HepG2 (cell line): Measurements from ENCODE around the gene HOXC5. TPM values are rescaled to one million over a fixed set of nuclear protein-coding genes. Genes with fewer than 3 reads are reported as not detected.

ENCODE experiments used
- ATAC-seq: fragments of 200-7000 bp; cut with Tn5 transposase; 3 replicates; pipeline ENCODE4 v1.9.1; 2020; ENCODE audit warnings: mild to moderate bottlenecking, moderate library complexity
- BruUV-seq: library from RNA; stranded (reverse); fragments of 400-500 nt; replicated peaks from 2 replicates; lab custom pipeline; 2021; lab: Mats Ljungman, UMichigan
- CTCF ChIA-PET: fragments of 300-600 bp; formaldehyde crosslinking; extraction: SDS; loops from one replicate; lab custom pipeline; 2021; ENCODE audit warnings: low total read pairs, inconsistent platforms, low intra/inter-chr PET ratio; lab: Yijun Ruan, JAX
- POLR2A ChIA-PET: fragments of 350-600 bp; sonication (Branson Sonifier 250); formaldehyde crosslinking; loops from one replicate; lab custom pipeline; 2020; ENCODE audit warnings: antibody characterized with exemption, inconsistent platforms; lab: Yijun Ruan, JAX
- DNase-seq: peaks from one replicate; pipeline ENCODE4 v3.0.0-alpha.2; 2015; ENCODE audit warnings: low spot score
- FAIRE-seq: peaks from 3 replicates; lab custom pipeline; 2011; peaks lifted over from hg19 to GRCh38; lab: Jason Lieb, UNC
- H2AFZ ChIP-seq: one replicate; pipeline ENCODE4 v1.6.1; 2011; ENCODE audit warnings: low read length, inconsistent platforms
- H3K27ac ChIP-seq: fragments of 300-600 bp; 3 replicates; pipeline ENCODE4 v1.8.0; 2011; ENCODE audit warnings: mixed run types, mild to moderate bottlenecking, mixed read lengths, low read length, inconsistent platforms; ENCODE audit not compliant: insufficient read depth; ENCODE audit errors: extremely low read length
- H3K27me3 ChIP-seq, 2 experiments: fragments of 200-600 bp in 1 of 2; 2 replicates in 1 of 2; 3 replicates in 1 of 2; pipeline versions ENCODE4 v1.6.0 to v1.8.0; 2011; ENCODE audit warnings: low read length in 2 of 2, mild to moderate bottlenecking in 2 of 2, moderate library complexity in 2 of 2, inconsistent platforms in 1 of 2; ENCODE audit not compliant: insufficient read depth in 2 of 2, control insufficient read depth in 1 of 2
- H3K36me3 ChIP-seq, 2 experiments: fragments of 200-600 bp in 1 of 2; replicated peaks in 1 of 2; 2 replicates in 1 of 2; 3 replicates in 1 of 2; pipeline versions ENCODE4 v1.5.1 to v1.8.0; 2011; ENCODE audit warnings: low read length in 2 of 2, inconsistent platforms in 1 of 2; ENCODE audit not compliant: insufficient read depth in 2 of 2, control insufficient read depth in 1 of 2
- H3K4me1 ChIP-seq: 2 replicates; pipeline ENCODE4 v1.5.1; 2012; ENCODE audit warnings: low read length, inconsistent platforms; ENCODE audit not compliant: insufficient read depth
- H3K4me2 ChIP-seq: 2 replicates; pipeline ENCODE4 v1.6.0; 2011; ENCODE audit warnings: low read depth, low read length, inconsistent platforms
- H3K4me3 ChIP-seq, 3 experiments: fragments of 200-600 bp in 1 of 3; sonication (generic), shearing (Covaris generic) in 1 of 3; replicated peaks in 1 of 3; 2 replicates each; pipeline ENCODE4 v1.5.1; 2011 to 2016; ENCODE audit warnings: low read length in 3 of 3, inconsistent platforms in 2 of 3, low read depth in 2 of 3, mild to moderate bottlenecking in 2 of 3, control low read depth in 1 of 3, mixed read lengths in 1 of 3; ENCODE audit not compliant: insufficient read depth in 1 of 3
- H3K79me2 ChIP-seq: one replicate; pipeline ENCODE4 v1.6.1; 2011; ENCODE audit warnings: low read length, inconsistent platforms; ENCODE audit not compliant: insufficient read depth
- H3K9ac ChIP-seq: 2 replicates; pipeline ENCODE4 v1.6.0; 2011; ENCODE audit warnings: mild to moderate bottlenecking, low read depth, low read length, inconsistent platforms; ENCODE audit not compliant: insufficient read depth
- H3K9me3 ChIP-seq: 2 replicates; pipeline ENCODE4 v1.5.1; 2012; ENCODE audit warnings: mild to moderate bottlenecking, low read length
- H4K20me1 ChIP-seq: 2 replicates; pipeline ENCODE4 v1.6.0; 2011; ENCODE audit warnings: inconsistent platforms, mild to moderate bottlenecking, low read length, moderate library complexity; ENCODE audit not compliant: insufficient read depth
- ARNT2 ChIP-seq: sonication (generic); formaldehyde crosslinking; IDR thresholded peaks from 2 replicates; pipeline ENCODE4 v1.8.0; 2022; ENCODE audit warnings: mild to moderate bottlenecking, low read depth, missing genetic modification reagents, moderate library complexity
- CBFB ChIP-seq: sonication (generic); formaldehyde crosslinking; IDR thresholded peaks from 2 replicates; pipeline ENCODE4 v1.4.0; 2020; ENCODE audit warnings: missing genetic modification reagents
- GABPB1 ChIP-seq: IDR thresholded peaks from 2 replicates; pipeline ENCODE4 v1.6.1; 2016; ENCODE audit warnings: mild to moderate bottlenecking, missing genetic modification reagents, moderate library complexity, missing compliant biosample characterization
- MEIS2 ChIP-seq: sonication (generic); formaldehyde crosslinking; IDR thresholded peaks from 2 replicates; pipeline ENCODE4 v1.9.0; 2021; ENCODE audit warnings: mild to moderate bottlenecking, missing genetic modification reagents
- NR2F6 ChIP-seq, 2 experiments: IDR thresholded peaks; 2 replicates each; pipeline ENCODE4 v1.6.1; 2016; ENCODE audit warnings: antibody characterized with exemption in 1 of 2, mild to moderate bottlenecking in 1 of 2
- RBFOX2 ChIP-seq: fragments of 200-400 bp; formaldehyde crosslinking; IDR thresholded peaks from 2 replicates; pipeline ENCODE4 v1.6.1; 2017; ENCODE audit warnings: low read depth, mild to moderate bottlenecking, low read length
- STAT6 ChIP-seq: sonication (generic); formaldehyde crosslinking; IDR thresholded peaks from 2 replicates; pipeline ENCODE4 v1.4.0; 2020; ENCODE audit warnings: missing genetic modification reagents, mild to moderate bottlenecking, borderline replicate concordance
- THAP8 ChIP-seq: sonication (generic); formaldehyde crosslinking; IDR thresholded peaks from 2 replicates; pipeline ENCODE4 v1.5.1; 2020; ENCODE audit warnings: missing genetic modification reagents, mild to moderate bottlenecking, borderline replicate concordance
- ZFP91 ChIP-seq: sonication (generic); formaldehyde crosslinking; IDR thresholded peaks from 2 replicates; pipeline ENCODE4 v1.9.0; 2022; ENCODE audit warnings: missing genetic modification reagents, mild to moderate bottlenecking, borderline replicate concordance
- ZFX ChIP-seq: sonication (generic); formaldehyde crosslinking; IDR thresholded peaks from 2 replicates; pipeline ENCODE4 v1.4.0; 2020; ENCODE audit warnings: mild to moderate bottlenecking, low read depth, missing genetic modification reagents, moderate library complexity
- ZNF160 ChIP-seq: sonication (generic); formaldehyde crosslinking; IDR thresholded peaks from 2 replicates; pipeline ENCODE4 v1.8.0; 2022; ENCODE audit warnings: mild to moderate bottlenecking, inconsistent platforms, missing genetic modification reagents
- ZNF687 ChIP-seq: sonication (generic); formaldehyde crosslinking; IDR thresholded peaks from 2 replicates; pipeline ENCODE4 v1.5.1; 2020; ENCODE audit warnings: mild to moderate bottlenecking, missing genetic modification reagents, moderate library complexity
- ZNF772 ChIP-seq: sonication (generic); formaldehyde crosslinking; IDR thresholded peaks from 2 replicates; pipeline ENCODE4 v1.5.0; 2020; ENCODE audit warnings: mild to moderate bottlenecking, missing genetic modification reagents
- WGBS: methylation state at CpG from one replicate; pipeline ENCODE4 v1.1.6; 2017; ENCODE audit warnings: low lambda C conversion rate; 5-methylcytosine and 5-hydroxymethylcytosine counted together
- in situ Hi-C: cut with HindIII; loops from 2 replicates; pipeline ENCODE4 v1.10.0; 2017; ENCODE audit warnings: low pct_unique_long_range_greater_than_20kb; ENCODE audit not compliant: extremely low pct_ligation_motif_present
- intact Hi-C: fragments of 100-400 bp; cut with micrococcal nuclease; formaldehyde crosslinking; loops from one replicate; pipeline ENCODE4 v1.10.0; 2022; ENCODE audit not compliant: unreplicated experiment
- polyA plus RNA-seq, 8 experiments: library from polyadenylated mRNA; depleted of rRNA in 3 of 8; stranded (reverse) in 7 of 8; unstranded in 1 of 8; fragments of >200 nt; fragmentation: Illumina TruSeq in 4 of 8; extraction: Trizol in 4 of 8; gene quantifications; 2 replicates each; pipeline versions ENCODE4 v1.2.1 to v1.2.3, GENCODE V29; 2011 to 2016; ENCODE audit warnings: low read depth in 4 of 8, missing spikeins in 1 of 8, mixed read lengths in 1 of 8; ENCODE audit not compliant: insufficient read depth in 1 of 8
- total RNA-seq, 5 experiments: library from RNA; depleted of rRNA; stranded (reverse); fragments of >200 nt; fragmentation: Illumina TruSeq; extraction: Trizol; gene quantifications; 2 replicates each; pipeline ENCODE4 v1.2.3, GENCODE V29; 2016; ENCODE audit warnings: low read depth in 1 of 5

HOXC5 gene
- total and polyA plus RNA-seq, 2 of the 13 experiments (the other 11 are each of a cell fraction or from before 2014, with no cell fraction given): not detected

- H3K9me3 ChIP-seq: no peaks in the 10 kb centered on the region
- H3K27me3 ChIP-seq: peaks cover 7 to 58% of the 10 kb centered on the region in 2 experiments
- DNase-seq (no peak), ATAC-seq (peak; percentile 85), FAIRE-seq (no peak)
- H3K27ac ChIP-seq: no peak overlapping the region
- H3K79me2 ChIP-seq: no peaks in the 10 kb centered on the region
- peak overlapping the region; percentile 63 for H2AFZ ChIP-seq
- no peaks in the 10 kb centered on the region for H3K36me3 ChIP-seq
- peak overlapping the region; percentile 49 to 69 (median 60); a peak in 5 of 6 replicates for H3K4me3 ChIP-seq
- peaks cover 5% of the 10 kb centered on the region; the same call in 1 of the 2 replicates for H3K4me1 ChIP-seq
- CTCF ChIA-PET: no interaction called here
- intact Hi-C loops (no loop called here), in situ Hi-C loops (loop anchor here (10.0 kb wide), 1 partner anchor 347 kb away; the partner anchor contains the start of gene GPR84)
- H4K20me1 ChIP-seq: no peaks in the 10 kb centered on the region
- 47% methylated on average over 17 of the region's 34 CpGs for WGBS
- H3K4me2 ChIP-seq: peak overlapping the region; percentile 81
- POLR2A ChIA-PET: interaction anchor here (0.8 kb wide), 1 partner anchor 9 kb away, joined by 3 read pairs; the partner anchor contains the start of gene HOXC8
- H3K9ac ChIP-seq: no peak overlapping the region
- no TSS peak for BruUV-seq
- TF ChIP-seq GABPB1 (CRISPR knock-in tag): peak; percentile 54; the same call in 1 of the 2 replicates
- no peak for TF ChIP-seq CBFB (CRISPR knock-in tag)
- no peak for TF ChIP-seq ZNF160
- TF ChIP-seq ARNT2: no peak
- peak; percentile 70 for TF ChIP-seq ZFX (CRISPR knock-in tag)
- TF ChIP-seq THAP8: no peak
- TF ChIP-seq RBFOX2: peak; percentile 55
- TF ChIP-seq MEIS2 (CRISPR knock-in tag): no peak
- TF ChIP-seq STAT6 (CRISPR knock-in tag): no peak
- peak; percentile 56 for TF ChIP-seq ZNF687 (CRISPR knock-in tag)
- TF ChIP-seq NR2F6 (IDR thresholded peaks at IDR 0.05): no peak
- no peak for TF ChIP-seq NR2F6 (CRISPR knock-in tag; IDR thresholded peaks at IDR 0.05)
- TF ChIP-seq ZFP91 (CRISPR knock-in tag): peak; percentile 22; the same call in 1 of the 2 replicates
- TF ChIP-seq ZNF772 (CRISPR knock-in tag): 0 out of 2 replicates have a peak, but pooled peaks have one; percentile 23
These were observed 14.9 kb upstream of the HOXC5 start for GRCh38 chr12:54017878-54018467.
